Measurements from ENCODE around the gene CADPS2.
A peak's percentile ranks its signal among the peaks of the same experiment; 100 is the strongest.

Gene CADPS2

DNA sequence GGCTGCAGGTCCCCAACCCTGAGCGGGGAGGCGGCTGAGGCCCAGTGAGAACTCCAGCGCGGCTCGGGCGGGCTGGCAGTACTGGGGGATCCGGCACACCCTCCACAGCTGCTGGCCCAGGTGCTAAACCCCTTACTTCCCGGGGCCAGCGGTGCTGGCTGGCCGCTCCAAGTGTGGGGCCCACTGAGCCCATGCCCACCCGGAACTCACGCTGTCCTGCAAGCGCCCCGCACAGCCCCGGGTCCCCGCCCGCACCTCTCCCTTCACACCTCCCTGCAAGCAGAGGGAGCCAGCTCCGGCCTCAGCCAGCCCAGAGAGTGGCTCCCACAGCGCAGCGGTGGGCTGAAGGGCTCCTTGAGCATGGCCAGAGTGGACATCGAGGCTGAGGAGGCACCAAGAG lies 212.3 kb downstream of the CADPS2 start:
- no peak for DNase-seq (ENCODE audit: low read depth)
- TF ChIP-seq, protein P1, sequence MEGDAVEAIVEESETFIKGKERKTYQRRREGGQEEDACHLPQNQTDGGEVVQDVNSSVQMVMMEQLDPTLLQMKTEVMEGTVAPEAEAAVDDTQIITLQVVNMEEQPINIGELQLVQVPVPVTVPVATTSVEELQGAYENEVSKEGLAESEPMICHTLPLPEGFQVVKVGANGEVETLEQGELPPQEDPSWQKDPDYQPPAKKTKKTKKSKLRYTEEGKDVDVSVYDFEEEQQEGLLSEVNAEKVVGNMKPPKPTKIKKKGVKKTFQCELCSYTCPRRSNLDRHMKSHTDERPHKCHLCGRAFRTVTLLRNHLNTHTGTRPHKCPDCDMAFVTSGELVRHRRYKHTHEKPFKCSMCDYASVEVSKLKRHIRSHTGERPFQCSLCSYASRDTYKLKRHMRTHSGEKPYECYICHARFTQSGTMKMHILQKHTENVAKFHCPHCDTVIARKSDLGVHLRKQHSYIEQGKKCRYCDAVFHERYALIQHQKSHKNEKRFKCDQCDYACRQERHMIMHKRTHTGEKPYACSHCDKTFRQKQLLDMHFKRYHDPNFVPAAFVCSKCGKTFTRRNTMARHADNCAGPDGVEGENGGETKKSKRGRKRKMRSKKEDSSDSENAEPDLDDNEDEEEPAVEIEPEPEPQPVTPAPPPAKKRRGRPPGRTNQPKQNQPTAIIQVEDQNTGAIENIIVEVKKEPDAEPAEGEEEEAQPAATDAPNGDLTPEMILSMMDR (IDR thresholded peaks at IDR 0.05; ENCODE audit: insufficient read depth, low read depth, low read length, missing control alignments) = no peak
- no peak overlapping the region for H3K4me3 ChIP-seq (ENCODE audit: low read length)

DNA sequence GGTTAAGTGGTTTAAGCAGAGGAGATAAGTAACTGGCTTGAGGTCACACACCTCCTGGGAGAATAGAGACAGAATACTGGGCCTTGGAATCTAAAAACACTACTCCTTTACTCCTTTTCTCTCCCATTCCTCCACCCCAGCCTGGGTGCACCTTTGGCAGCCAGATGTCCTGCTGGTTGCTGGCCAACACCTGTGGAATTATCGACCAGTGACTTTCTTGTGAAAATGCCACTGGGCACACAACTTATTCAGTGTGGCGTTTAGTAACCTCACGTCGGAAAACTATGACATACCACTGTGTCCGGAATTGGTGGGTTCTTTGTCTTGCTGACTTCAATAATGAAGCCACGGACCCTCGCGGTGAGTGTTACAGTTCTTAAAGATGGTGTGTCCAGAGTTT lies 213.7 kb downstream of the CADPS2 start:
- H3K4me3 ChIP-seq (ENCODE audit: low read length) = no peak overlapping the region
- TF ChIP-seq, protein P1 (IDR thresholded peaks at IDR 0.05; ENCODE audit: insufficient read depth, low read depth, low read length, missing control alignments) = no peak
- no peak for DNase-seq (ENCODE audit: low read depth)

DNA sequence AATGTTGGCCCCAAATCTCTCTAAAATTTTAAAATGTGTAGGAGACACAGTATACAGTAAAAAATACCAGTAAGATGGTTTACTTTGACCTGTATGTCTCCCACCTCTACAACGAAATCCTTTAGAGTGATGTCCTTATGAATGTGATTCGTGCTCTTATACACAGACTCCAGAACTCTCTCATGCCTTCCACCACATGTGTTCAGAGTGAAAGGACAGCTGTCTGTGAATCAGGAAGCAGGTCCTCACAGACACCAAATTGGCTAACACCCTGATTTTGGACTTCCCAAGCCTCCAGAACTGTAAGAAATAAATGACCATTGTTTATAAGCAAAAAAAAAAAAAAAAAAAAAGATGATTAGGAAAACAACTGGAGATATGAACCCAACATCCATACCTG lies 222.5 kb downstream of the CADPS2 start:
- TF ChIP-seq, protein P1 (IDR thresholded peaks at IDR 0.05; ENCODE audit: insufficient read depth, low read depth, low read length, missing control alignments) = no peak
- no peak for DNase-seq (ENCODE audit: low read depth)
- no peak overlapping the region for H3K4me3 ChIP-seq (ENCODE audit: low read length)

DNA sequence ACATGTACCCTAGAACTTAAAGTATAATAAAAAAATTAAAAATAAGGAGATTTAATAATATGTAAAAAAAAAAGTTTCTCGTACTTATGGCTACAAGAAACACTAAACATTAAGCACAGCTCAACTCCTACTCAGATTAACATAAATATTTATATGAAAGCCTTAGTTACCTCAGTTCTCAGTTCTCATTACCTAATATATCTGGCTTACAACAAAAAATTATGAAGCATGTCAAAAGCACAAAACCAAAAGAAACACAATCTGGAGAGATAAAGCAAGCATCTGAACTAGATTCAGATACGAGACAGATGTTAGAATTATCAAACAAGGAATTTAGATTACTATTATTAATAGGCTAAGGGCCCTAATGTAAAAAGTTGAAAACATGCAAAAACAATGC lies 227.4 kb downstream of the CADPS2 start:
- DNase-seq (ENCODE audit: low read depth) = no peak
- TF ChIP-seq, protein P1 (IDR thresholded peaks at IDR 0.05; ENCODE audit: insufficient read depth, low read depth, low read length, missing control alignments) = no peak
- no peak overlapping the region for H3K4me3 ChIP-seq (ENCODE audit: low read length)

DNA sequence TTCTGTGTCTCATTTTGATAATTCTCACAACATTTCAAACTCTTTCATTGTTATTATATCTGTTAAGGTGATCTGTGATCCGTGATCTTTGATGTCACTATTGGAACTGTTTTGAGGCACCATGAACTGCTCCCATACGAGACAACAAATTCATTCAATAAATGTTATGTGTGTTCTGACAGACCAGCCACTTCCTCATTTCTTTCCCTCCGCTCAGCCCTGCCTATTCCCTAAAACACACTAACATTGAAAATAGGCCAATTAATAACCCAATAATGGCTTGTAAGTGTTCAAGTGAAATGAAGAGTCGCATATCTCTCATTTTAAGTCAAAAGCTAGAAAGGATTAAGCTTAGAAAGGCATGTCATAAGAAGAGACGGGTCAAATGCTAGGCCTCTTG lies 232.6 kb downstream of the CADPS2 start:
- no peak overlapping the region for H3K4me3 ChIP-seq (ENCODE audit: low read length)
- DNase-seq (ENCODE audit: low read depth) = no peak
- TF ChIP-seq, protein P1 (IDR thresholded peaks at IDR 0.05; ENCODE audit: insufficient read depth, low read depth, low read length, missing control alignments) = no peak

DNA sequence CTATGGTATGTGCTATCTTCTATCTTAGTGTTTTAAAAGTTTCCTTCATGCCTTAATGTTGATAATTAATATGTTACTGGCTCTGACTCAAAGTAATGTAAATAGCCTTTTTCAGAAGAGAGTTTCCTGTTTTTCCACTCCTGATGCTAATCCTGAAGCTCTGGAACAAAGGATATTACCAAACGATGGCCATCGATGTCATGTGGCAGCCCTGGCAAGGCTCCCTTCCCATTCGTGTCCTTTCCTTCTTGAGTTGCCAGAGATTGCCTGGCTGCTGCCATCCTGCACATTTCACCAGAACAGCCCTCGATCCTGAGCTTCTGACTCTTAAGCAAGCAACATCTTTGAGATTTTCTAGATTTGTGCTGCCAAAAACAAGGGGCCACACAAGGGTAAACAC lies 233.4 kb downstream of the CADPS2 start:
- H3K4me3 ChIP-seq (ENCODE audit: low read length) = no peak overlapping the region
- DNase-seq (ENCODE audit: low read depth) = peak; percentile 4
- TF ChIP-seq, protein P1 (IDR thresholded peaks at IDR 0.05; ENCODE audit: insufficient read depth, low read depth, low read length, missing control alignments) = no peak

DNA sequence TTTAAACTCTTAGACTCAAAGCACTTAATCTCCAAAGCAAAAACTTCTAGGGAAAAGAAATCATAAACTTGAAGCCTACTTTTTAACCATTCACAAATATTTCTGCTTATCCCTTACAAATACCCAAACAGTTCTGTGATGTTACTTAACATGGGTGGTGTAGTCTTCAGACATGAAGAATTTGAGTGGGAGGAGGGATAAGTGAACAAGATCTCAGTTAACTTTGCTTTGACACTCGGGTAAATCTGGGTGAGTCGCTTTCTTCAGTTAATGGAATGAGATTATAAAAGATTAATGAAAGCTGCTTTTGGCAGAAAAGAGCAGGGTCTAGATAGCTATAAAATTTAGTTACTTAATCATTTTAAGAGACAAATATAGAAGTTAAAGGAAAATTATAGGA lies 234.8 kb downstream of the CADPS2 start:
- DNase-seq (ENCODE audit: low read depth) = no peak
- TF ChIP-seq, protein P1 (IDR thresholded peaks at IDR 0.05; ENCODE audit: insufficient read depth, low read depth, low read length, missing control alignments) = no peak
- H3K4me3 ChIP-seq (ENCODE audit: low read length) = no peak overlapping the region

Data from epithelial cell of esophagus (primary cell).